Hepatic stellate cell (primary cell): Measurements from ENCODE around the gene VWA8.
"Not testable (repeated sequence)": the region's sequence is repeated elsewhere in the genome, so short reads cannot be mapped to it uniquely, and the experiment has no call there.

ENCODE experiments used
- DNase-seq: peaks from one replicate; pipeline ENCODE4 v3.0.0; 2011; ENCODE audit warnings: low spot score

The VWA8 gene

DNA sequence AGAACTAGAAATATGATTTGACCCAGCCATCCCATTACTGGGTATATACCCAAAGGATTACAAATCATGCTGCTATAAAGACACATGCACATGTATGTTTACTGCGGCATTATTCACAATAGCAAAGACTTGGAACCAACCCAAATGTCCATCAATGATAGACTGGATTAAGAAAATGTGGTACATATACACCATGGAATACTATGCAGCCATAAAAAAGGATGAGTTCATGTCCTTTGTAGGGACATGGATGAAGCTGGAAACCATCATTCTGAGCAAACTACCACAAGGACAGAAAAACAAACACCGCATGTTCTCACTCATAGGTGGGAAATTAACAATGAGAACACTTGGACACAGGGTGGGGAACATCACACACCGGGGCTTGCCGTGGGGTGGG, 38.0 kb downstream of the VWA8 start:
- not testable (repeated sequence) for DNase-seq

- no peak for DNase-seq
These were observed 41.0 kb downstream of the VWA8 start for GRCh38 chr13:41919741-41920487.

DNA sequence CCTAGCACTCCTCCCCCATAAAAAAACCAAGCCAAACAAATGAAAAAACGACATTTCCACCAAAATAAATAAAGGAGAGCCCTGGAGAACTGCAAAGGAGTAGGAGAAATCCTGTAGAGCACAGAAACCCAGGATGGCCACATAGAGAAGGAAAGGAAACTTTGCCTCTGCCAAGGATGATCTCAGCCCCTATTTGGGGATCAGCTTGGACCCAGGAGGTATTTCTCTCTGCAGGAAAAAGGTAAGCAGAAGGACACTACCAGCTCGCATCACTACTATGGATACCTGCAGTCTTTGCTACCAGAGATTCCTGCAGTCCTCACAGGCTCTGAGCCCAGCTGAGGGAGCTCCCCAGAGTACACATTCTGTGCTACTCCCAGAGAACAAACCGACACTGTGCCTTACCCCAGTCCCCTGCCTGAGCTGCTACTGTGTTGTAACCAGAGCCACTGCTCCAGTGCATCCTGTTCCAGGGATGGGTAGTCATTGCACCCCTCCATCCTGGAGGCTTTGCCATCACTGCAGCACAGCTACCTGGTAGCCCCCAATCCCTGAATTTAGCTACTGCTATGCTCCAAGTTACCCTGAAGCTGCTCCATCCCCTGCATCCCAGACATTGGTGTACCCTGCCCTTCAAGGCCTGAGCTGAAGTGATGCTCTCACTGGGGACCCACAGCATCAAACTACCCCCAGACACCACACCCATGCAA, 41.7 kb downstream of the VWA8 start:
- no peak for DNase-seq

DNA sequence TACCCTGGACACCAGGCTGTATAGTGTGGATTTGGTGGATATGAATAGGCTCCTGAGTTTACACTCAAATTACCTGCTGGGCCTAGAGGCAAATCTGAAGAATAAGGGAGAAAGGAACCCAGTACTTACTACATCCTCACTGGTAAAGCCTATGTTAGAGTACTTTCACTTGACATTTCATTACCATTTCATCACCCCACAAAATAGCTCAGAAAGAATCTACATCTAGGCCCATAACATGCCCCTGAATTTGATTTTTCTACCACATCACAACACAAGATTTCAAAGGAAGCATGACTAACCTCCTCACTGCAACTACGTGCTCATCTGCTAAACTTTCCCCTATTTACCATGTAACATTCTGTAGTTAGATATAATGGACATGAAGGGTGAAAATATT, 43.3 kb downstream of the VWA8 start:
- peak; percentile 11 for DNase-seq

DNA sequence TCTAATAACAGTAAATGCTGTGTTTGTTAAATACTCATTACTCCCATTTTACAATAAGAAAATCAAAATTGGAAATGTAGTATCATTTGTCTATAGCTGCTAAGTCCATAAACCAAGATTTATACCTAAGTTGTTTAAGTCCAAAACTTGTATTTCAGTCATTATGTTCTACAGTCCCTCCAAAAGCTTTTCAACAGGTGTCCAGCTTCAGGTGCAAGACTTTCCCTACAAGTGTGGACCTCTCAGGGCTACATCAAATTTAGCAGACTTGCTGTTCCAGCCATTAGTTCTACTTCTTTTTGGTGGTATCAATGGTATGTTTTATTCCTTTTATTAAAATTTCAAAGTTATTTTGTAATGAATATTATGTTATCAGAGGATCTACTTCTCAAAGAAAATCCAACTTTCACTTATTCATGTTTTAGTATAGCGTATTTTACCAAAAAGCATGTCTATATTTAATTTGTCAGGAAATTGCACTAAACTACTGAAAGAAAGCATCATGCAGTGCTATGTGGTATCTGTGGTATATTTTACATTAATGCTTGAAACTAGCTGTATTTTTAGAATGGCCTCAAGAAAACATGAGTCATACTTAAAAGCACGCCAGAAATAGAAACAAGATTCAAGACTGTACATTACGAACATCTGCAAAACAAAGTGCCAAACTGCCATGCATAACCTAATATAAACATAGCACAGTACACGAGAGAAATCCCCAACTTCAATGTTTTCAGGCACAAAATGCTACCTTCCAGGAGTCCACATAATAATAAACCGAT, 44.5 kb downstream of the VWA8 start:
- DNase-seq = peak; percentile 42

DNA sequence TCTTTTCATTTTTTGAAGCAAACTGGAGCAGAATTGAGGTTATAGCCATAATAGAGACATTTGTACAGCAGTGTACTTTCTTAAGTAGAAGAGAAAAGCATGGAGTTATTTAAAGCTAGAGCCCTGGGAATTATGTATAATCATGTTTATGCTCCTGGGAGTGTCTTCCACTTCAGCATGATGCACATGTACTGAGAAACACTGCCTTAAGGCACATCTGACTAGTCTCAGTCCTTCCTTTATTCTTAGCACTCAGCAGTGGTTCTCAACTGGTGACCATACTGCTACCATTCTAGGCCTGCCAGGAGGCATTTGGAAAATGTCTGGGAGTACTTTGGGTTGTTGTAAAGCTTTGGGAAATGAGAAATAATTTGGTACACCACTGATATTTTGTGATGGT, 45.8 kb downstream of the VWA8 start:
- DNase-seq = no peak

DNA sequence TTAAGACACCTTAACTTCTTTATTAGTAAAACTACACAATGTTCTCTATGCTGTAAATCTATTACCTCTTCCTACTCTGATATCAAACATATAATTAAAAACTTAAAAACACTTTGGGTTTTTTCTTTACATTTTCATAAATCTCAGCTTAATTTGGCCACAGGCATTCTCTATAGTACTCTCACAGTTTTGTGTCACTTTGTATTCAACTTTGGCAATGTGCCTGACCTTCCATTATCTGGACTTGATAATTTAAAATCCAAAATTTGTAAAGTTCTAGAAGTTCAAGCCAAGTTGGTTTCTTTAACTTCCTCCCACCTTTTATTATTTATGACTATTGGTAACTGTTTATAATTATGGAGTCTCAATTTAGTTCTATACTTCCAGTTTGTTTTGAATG, 46.4 kb downstream of the VWA8 start:
- DNase-seq = no peak

GRCh38 chr13:41909506-41909905, 51.4 kb downstream of the VWA8 start:
- no peak for DNase-seq

GRCh38 chr13:41905600-41906254, 55.2 kb downstream of the VWA8 start:
- DNase-seq = peak; percentile 31

GRCh38 chr13:41900918-41901317, 60.0 kb downstream of the VWA8 start:
- no peak for DNase-seq

- DNase-seq = not testable (repeated sequence)
These were observed 62.5 kb downstream of the VWA8 start for GRCh38 chr13:41898411-41898810.

- DNase-seq = no peak
These were observed 63.8 kb downstream of the VWA8 start for GRCh38 chr13:41897126-41897525.

DNA sequence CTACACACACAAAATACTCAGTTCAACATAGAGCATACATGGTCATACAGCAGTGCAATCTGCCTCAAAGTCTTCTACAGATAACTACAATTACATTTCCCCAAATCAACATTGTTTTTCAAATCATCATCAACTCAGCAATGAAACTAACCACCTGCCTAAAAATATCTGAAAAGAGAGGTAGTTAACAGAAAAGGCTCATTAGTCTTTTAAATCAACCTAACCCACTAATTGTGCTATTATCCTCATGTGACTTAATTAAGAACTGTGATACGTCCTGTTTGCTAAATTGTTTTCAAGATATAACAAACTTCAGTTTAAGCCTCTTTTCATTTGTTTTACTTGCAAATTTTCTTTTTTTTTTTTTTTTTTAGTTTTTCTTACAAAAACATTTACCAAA, 65.4 kb downstream of the VWA8 start:
- no peak for DNase-seq

DNA sequence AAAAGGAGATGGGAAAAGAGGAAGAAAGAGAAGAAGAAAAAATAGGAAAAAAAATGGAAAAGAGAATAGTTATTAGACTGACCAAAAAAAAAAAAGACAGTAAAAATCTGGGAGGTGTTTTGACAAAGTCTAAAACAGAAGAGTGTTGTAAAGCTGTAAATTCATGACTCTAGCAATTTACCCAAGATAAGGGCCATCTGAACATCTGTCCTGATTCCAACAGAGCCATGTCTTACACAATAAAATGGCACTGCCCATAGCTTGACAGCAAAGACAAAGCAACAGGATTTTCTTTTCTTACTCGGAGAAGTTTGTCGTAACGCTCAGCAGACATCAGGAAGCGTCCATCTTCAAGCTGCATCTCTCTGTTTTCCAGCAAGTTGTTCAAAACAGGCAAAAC, 69.8 kb downstream of the VWA8 start:
- DNase-seq = no peak

DNA sequence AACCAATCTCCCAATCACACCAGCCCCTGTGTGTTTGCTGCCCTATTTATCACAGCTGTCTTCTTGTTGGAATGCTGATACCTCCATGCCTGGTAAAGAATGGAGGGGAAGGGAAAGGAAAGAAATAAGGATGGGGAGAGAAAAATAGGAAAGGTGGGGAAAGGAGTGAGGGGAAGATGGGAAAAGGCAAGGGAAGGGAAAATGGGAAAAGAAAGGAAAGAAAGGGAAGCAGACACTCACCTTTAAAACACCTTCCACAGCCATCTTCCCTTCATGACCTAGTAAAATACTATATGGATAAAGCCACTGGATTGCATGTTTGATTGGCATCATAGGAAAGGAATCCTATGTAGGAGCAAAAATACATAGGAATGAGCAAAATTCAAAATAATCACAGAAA, 77.8 kb downstream of the VWA8 start:
- no peak for DNase-seq

DNA sequence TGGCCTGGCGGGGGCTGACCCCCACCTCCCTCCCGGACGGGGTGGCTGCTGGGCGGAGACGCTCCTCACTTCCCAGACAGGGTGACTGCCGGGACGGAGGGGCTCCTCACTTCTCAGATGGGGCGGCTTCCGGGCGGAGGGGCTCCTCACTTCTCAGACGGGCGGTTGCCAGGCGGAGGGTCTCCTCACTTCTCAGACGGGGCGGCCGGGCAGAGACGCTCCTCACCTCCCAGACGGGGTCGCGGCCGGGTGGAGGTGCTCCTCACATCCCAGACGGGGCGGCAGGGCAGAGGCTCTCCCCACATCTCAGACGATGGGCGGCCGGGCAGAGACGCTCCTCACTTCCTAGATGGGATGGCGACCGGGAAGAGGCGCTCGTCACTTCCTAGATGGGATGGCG, 79.0 kb downstream of the VWA8 start:
- DNase-seq = not testable (repeated sequence)

GRCh38 chr13:41880966-41881365, 79.9 kb downstream of the VWA8 start:
- DNase-seq = no peak

GRCh38 chr13:41864658-41865057, 96.3 kb downstream of the VWA8 start:
- no peak for DNase-seq

GRCh38 chr13:41862659-41863058, 98.2 kb downstream of the VWA8 start:
- DNase-seq = not testable (repeated sequence)

GRCh38 chr13:41859565-41859964, 101.3 kb downstream of the VWA8 start:
- DNase-seq = no peak

DNA sequence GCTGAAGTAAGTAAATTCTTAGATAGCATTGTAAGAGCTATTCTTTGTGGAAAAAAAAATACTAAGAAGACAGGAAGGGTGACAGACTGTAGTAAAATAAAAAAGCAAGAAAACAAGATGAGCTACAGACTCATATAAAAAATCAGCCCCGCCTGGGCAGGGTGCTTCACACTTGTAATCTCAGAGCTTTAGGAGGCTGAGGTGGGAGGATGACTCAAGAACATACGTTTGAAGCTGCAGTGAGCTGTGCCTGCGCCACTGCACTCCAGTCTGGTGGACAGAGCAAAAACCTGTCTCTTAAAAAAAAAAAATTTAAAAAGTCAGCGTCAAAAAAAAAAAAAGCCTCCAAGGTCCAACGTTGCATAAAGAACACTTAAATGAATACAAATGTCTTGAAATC, 102.1 kb downstream of the VWA8 start:
- DNase-seq = no peak

DNA sequence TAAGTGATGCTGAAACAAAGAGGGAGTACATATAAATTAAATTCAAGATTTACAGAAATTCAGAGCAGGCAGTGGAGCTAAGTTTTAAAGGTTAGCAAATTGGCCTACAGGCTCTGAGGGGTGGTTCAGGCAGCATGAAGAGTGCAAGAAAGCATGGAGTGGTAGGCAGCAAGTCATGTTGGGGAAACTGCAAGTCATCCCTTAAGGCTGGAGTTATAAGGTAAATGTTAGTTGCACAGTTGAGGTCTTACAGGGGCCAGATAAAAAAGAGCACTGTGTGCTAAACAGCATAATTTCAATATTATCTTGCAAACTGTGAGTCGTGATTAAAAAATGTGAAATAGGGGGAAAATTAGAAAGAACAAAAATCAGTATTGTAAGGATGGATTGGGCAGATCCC, 106.2 kb downstream of the VWA8 start:
- no peak for DNase-seq
